Sigmoid colon (tissue), 7 donors: ENCODE measurements around the gene AEBP1. TPM values are rescaled to one million over a fixed set of nuclear protein-coding genes. Genes with fewer than 3 reads are reported as not detected.

Source experiments
- DNase-seq: peaks from one replicate; pipeline ENCODE4 v3.0.0-alpha.2; 2019
- H3K27ac ChIP-seq, 4 donors: fragments of 200-600 bp; sonication (generic); one replicate each; pipeline ENCODE4 v1.5.1; 2016 to 2019; ENCODE audit warnings: mild to moderate bottlenecking in 1 of 4
- H3K27me3 ChIP-seq, 3 donors: fragments of 200-600 bp; sonication (generic); one replicate each; pipeline ENCODE4 v1.5.1; 2019; ENCODE audit warnings: mild to moderate bottlenecking in 1 of 3
- H3K36me3 ChIP-seq, 4 donors: fragments of 200-600 bp; sonication (generic); one replicate each; pipeline ENCODE4 v1.5.1; 2016 to 2019
- H3K4me1 ChIP-seq, 4 donors: fragments of 200-600 bp; sonication (generic); one replicate each; pipeline ENCODE4 v1.5.1; 2017 to 2019
- H3K4me3 ChIP-seq, 4 donors: fragments of 200-600 bp; sonication (generic); one replicate each; pipeline ENCODE4 v1.5.1; 2017 to 2019; ENCODE audit warnings: mild to moderate bottlenecking in 2 of 4, moderate library complexity in 1 of 4
- H3K9me3 ChIP-seq, 4 donors: fragments of 200-600 bp in 3 of 4; sonication (generic) in 3 of 4; one replicate each; pipeline versions ENCODE4 v1.5.1 to v1.6.1; 2013 to 2019
- CTCF ChIP-seq, 4 experiments: fragments of 450-650 bp in 3 of 4; fragments of 200-600 bp in 1 of 4; IDR thresholded peaks; one replicate each; pipeline ENCODE4 v1.5.1; 2016 to 2019; ENCODE audit warnings: antibody characterized with exemption in 4 of 4, mild to moderate bottlenecking in 3 of 4, moderate library complexity in 2 of 4
- EP300 ChIP-seq, 4 donors: sonication (generic); formaldehyde crosslinking; IDR thresholded peaks; one replicate each; pipeline ENCODE4 v1.6.1; 2017; ENCODE audit warnings: antibody characterized with exemption in 4 of 4
- POLR2A ChIP-seq, 2 donors: fragments of 450-650 bp; IDR thresholded peaks; one replicate each; pipeline ENCODE4 v1.6.1; 2016; ENCODE audit warnings: antibody characterized with exemption in 2 of 2, mild to moderate bottlenecking in 2 of 2, moderate library complexity in 2 of 2
- POLR2AphosphoS5 ChIP-seq, 4 donors: sonication (generic); formaldehyde crosslinking; IDR thresholded peaks; one replicate each; pipeline ENCODE4 v1.6.1; 2017; ENCODE audit warnings: antibody characterized with exemption in 4 of 4
- WGBS, 2 donors: extraction: QIAGEN DNeasy Blood & Tissue Kit; methylation state at CpG; one replicate each; pipeline ENCODE4 v1.1.7; 2013; 5-methylcytosine and 5-hydroxymethylcytosine counted together
- intact Hi-C: fragments of 100-400 bp; cut with DNase I; formaldehyde crosslinking; loops from one replicate; pipeline ENCODE4 v1.15.1; 2023
- polyA plus RNA-seq, 3 donors: library from polyadenylated mRNA; stranded (reverse); fragments of 200-250 nt; gene quantifications; one replicate each; pipeline ENCODE4 v1.2.3, GENCODE V29; 2013
- total RNA-seq, 4 donors: library from RNA; depleted of rRNA; stranded (reverse); fragments of >200 nt; gene quantifications; one replicate each; pipeline ENCODE4 v1.1.0, GENCODE V29; 2016
- donor health status: healthy with polysubstance abuse.
- donor health status: Bipolar disorder and iron deficiency.
- donor health status: healthy.

The AEBP1 gene
- total and polyA plus RNA-seq, 7 donors: 2.5 to 182 (median 74.6) TPM

GRCh38 chr7:44094883-44095592 is 9.1 kb upstream of the AEBP1 start:
- Histone ChIP-seq H3K27me3 (no peaks in the 10 kb centered on the region), H3K27ac (peak overlapping the region in 1 of 4 donors; percentile 12), H3K36me3 (no peaks in the 10 kb centered on the region), H3K9me3 (no peaks in the 10 kb centered on the region), H3K4me1 (peaks cover 0 to 18% (median 0%) of the 10 kb centered on the region in 4 donors), H3K4me3 (no peak overlapping the region)
- no peak for DNase-seq
- no peak for TF ChIP-seq POLR2A (IDR thresholded peaks at IDR 0.05)
- TF ChIP-seq POLR2AphosphoS5 (IDR thresholded peaks at IDR 0.05): no peak
- no peak for TF ChIP-seq CTCF (IDR thresholded peaks at IDR 0.05)
- TF ChIP-seq EP300 (IDR thresholded peaks at IDR 0.05): no peak
- 71 to 79% methylated on average over 2 of the region's 2 CpGs for WGBS, 2 donors
- intact Hi-C loops: no loop called here

GRCh38 chr7:44095781-44096180 is 8.4 kb upstream of the AEBP1 start:
- DNase-seq: no peak
- intact Hi-C loops: no loop called here
- H3K27me3 ChIP-seq: no peaks in the 10 kb centered on the region
- 94 to 97% methylated on average over 3 of the region's 3 CpGs for WGBS, 2 donors
- TF ChIP-seq POLR2A (IDR thresholded peaks at IDR 0.05): no peak
- no peak for TF ChIP-seq POLR2AphosphoS5 (IDR thresholded peaks at IDR 0.05)
- TF ChIP-seq CTCF (IDR thresholded peaks at IDR 0.05): no peak
- TF ChIP-seq EP300 (IDR thresholded peaks at IDR 0.05): no peak
- no peak overlapping the region for H3K4me3 ChIP-seq
- H3K36me3 ChIP-seq: no peaks in the 10 kb centered on the region
- H3K27ac ChIP-seq: no peak overlapping the region
- peaks cover 0 to 12% (median 0%) of the 10 kb centered on the region in 4 donors for H3K4me1 ChIP-seq
- H3K9me3 ChIP-seq: no peaks in the 10 kb centered on the region

DNA sequence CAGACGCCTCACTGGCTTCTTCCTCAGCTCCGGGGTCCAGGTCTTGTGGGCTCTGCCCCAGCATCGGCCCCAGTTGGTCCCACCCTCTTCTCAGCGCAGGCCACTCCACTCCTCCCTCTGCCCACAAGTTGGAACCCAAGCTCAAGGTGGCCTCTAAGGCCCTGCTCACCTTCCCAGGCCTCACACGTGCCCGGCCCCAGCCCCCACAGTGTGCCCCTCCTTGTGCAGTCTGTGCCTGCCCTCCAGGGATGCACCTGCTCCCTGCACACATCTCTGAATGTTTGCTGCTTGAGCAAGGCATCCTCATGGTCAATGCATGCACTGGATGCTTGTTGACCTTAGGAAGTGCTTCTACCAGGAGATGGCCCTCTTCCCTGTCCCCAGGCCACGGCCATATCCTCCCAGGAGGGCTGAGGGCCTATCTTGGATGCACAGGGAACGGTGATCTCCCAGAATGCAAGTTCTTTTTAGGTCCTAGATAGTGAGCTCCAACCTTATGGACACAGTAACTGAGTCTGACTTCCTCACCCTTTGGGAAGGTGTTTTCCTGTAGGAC is 7.7 kb upstream of the AEBP1 start:
- intact Hi-C loops: no loop called here
- no peak for DNase-seq
- Histone ChIP-seq H3K4me1 (peaks cover 0 to 12% (median 0%) of the 10 kb centered on the region in 4 donors), H3K4me3 (no peak overlapping the region), H3K9me3 (no peaks in the 10 kb centered on the region), H3K27ac (no peak overlapping the region), H3K36me3 (no peaks in the 10 kb centered on the region), H3K27me3 (no peaks in the 10 kb centered on the region)
- 83 to 85% methylated on average over 8 of the region's 8 CpGs for WGBS, 2 donors
- TF ChIP-seq CTCF (IDR thresholded peaks at IDR 0.05) (no peak), EP300 (IDR thresholded peaks at IDR 0.05) (no peak), POLR2AphosphoS5 (IDR thresholded peaks at IDR 0.05) (no peak), POLR2A (IDR thresholded peaks at IDR 0.05) (no peak)

DNA sequence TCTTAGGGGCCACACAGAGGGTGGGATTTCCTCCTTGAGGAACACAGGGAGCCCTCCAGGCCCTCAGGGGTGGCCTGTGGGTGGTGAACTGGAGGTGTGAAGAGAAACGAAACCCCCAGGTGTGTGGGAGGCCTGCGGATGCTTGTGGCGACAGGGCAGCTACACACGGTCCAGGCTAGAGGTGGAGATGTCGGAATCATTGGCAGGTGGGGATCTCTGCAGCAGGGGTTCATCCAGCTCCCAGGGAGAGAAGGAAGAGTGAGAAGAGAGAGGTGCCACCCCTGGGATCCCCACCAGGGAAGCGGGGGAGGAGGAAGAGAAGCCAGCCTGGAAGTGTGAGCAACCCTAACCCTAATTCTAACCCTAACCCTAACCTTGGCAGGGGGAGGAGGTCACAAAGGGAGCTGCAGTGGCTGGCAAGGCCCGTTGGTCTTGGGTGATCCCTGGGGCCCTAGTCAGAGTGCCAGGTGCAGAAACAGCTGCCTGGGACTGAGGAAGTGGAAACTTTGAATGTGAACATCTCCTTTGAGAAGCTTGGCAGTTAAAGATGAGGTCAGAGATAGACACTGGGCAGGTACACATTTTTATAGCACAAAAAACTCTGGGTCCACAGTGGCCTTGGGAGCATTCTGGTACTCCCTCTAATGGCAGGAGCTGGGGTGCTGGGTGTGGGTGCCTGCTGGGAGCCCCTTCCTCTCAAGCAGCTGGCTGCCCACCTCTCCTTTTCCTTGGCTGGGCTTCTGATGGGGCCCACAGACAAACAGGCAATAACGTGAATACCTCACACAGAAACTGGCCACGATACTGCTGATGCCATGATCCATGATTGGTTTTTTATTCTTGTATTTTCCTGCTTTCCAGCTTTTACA is 6.8 kb upstream of the AEBP1 start:
- WGBS, 2 donors: 56 to 76% methylated on average over 9 of the region's 9 CpGs
- H3K9me3 ChIP-seq: no peaks in the 10 kb centered on the region
- no peak overlapping the region for H3K4me3 ChIP-seq
- H3K36me3 ChIP-seq: no peaks in the 10 kb centered on the region
- no peak for DNase-seq
- TF ChIP-seq CTCF (IDR thresholded peaks at IDR 0.05): no peak
- no peak for TF ChIP-seq POLR2AphosphoS5 (IDR thresholded peaks at IDR 0.05)
- TF ChIP-seq POLR2A (IDR thresholded peaks at IDR 0.05): no peak
- no peak for TF ChIP-seq EP300 (IDR thresholded peaks at IDR 0.05)
- H3K27me3 ChIP-seq: no peaks in the 10 kb centered on the region
- H3K4me1 ChIP-seq: peaks cover 0 to 12% (median 0%) of the 10 kb centered on the region in 4 donors
- intact Hi-C loops: no loop called here
- H3K27ac ChIP-seq: peak overlapping the region in 1 of 4 donors; percentile 18
